Measurements from ENCODE around the gene GNB1.

Gene GNB1

GRCh38 chr1:1922956-1923833 is 32.3 kb upstream of the GNB1 start:
- in situ Hi-C loops (cut with MboI; ENCODE audit: low sequenced_read_pairs) = no loop called here

- in situ Hi-C loops (cut with MboI; ENCODE audit: low sequenced_read_pairs) = no loop called here
Measured at GRCh38 chr1:1922702-1922955, 31.7 kb upstream of the GNB1 start.

- in situ Hi-C loops (cut with MboI; ENCODE audit: low sequenced_read_pairs) = no loop called here
Measured at GRCh38 chr1:1921901-1922701, 31.2 kb upstream of the GNB1 start.

GRCh38 chr1:1921459-1921862 is 30.6 kb upstream of the GNB1 start:
- in situ Hi-C loops (cut with MboI; ENCODE audit: low sequenced_read_pairs) = no loop called here

GRCh38 chr1:1920608-1921458 is 29.9 kb upstream of the GNB1 start:
- in situ Hi-C loops (cut with MboI; ENCODE audit: low sequenced_read_pairs) = no loop called here

GRCh38 chr1:1920057-1920607 is 29.2 kb upstream of the GNB1 start:
- in situ Hi-C loops (cut with MboI; ENCODE audit: low sequenced_read_pairs) = no loop called here

- in situ Hi-C loops (cut with MboI; ENCODE audit: low sequenced_read_pairs) = no loop called here
Measured at GRCh38 chr1:1919304-1920056, 28.6 kb upstream of the GNB1 start.

GRCh38 chr1:1918901-1919303 is 28.0 kb upstream of the GNB1 start, which contains the start of gene TMEM52:
TMEM52 (minus strand) TSS chr1:1919279; CDS start chr1:1919265, 14 bp downstream.
- in situ Hi-C loops (cut with MboI; ENCODE audit: low sequenced_read_pairs) = no loop called here

- in situ Hi-C loops (cut with MboI; ENCODE audit: low sequenced_read_pairs) = no loop called here
Measured at GRCh38 chr1:1917995-1918900, 27.4 kb upstream of the GNB1 start.

- in situ Hi-C loops (cut with MboI; ENCODE audit: low sequenced_read_pairs) = no loop called here
Measured at GRCh38 chr1:1917304-1917976, 26.6 kb upstream of the GNB1 start.

- in situ Hi-C loops (cut with MboI; ENCODE audit: low sequenced_read_pairs) = no loop called here
Measured at GRCh38 chr1:1916851-1917251, 26.0 kb upstream of the GNB1 start.

- in situ Hi-C loops (cut with MboI; ENCODE audit: low sequenced_read_pairs) = no loop called here
Measured at GRCh38 chr1:1915911-1916840, 25.3 kb upstream of the GNB1 start.

- in situ Hi-C loops (cut with MboI; ENCODE audit: low sequenced_read_pairs) = no loop called here
Measured at GRCh38 chr1:1914971-1915692, 24.2 kb upstream of the GNB1 start, which contains the start of gene CALML6. CALML6 (plus strand) TSS chr1:1915260; CDS start chr1:1915281, 21 bp downstream.

GRCh38 chr1:1914101-1914970 is 23.4 kb upstream of the GNB1 start:
- in situ Hi-C loops (cut with MboI; ENCODE audit: low sequenced_read_pairs) = no loop called here

- in situ Hi-C loops (cut with MboI; ENCODE audit: low sequenced_read_pairs) = no loop called here
Measured at GRCh38 chr1:1911350-1912041, 20.6 kb upstream of the GNB1 start.
